H1 (cell line): ENCODE data around the gene SLC24A4. TPM values are rescaled to one million over a fixed set of nuclear protein-coding genes. Genes with fewer than 3 reads are reported as not detected.

Experiments used
- BACH1 ChIP-seq: IDR thresholded peaks from 2 replicates; pipeline ENCODE4 v1.6.1; 2012; ENCODE audit warnings: low read length, improper control_type of control experiment
- CHD2 ChIP-seq: IDR thresholded peaks from 2 replicates; pipeline ENCODE4 v1.6.1; 2012; ENCODE audit warnings: low read length, improper control_type of control experiment
- CREB1 ChIP-seq: IDR thresholded peaks from 2 replicates; pipeline ENCODE4 v1.6.1; 2012; ENCODE audit warnings: inconsistent platforms
- CTCF ChIP-seq, 3 experiments: IDR thresholded peaks; 1 replicate in 2 of 3; 2 replicates in 1 of 3; pipeline versions ENCODE4 v1.5.1 to v1.6.1; 2011; ENCODE audit warnings: low read length in 3 of 3, mild to moderate bottlenecking in 3 of 3, inconsistent platforms in 2 of 3, low read depth in 1 of 3, moderate library complexity in 1 of 3; ENCODE audit not compliant: insufficient read depth in 1 of 3; ENCODE audit errors: control extremely low read depth in 1 of 3
- FOSL1 ChIP-seq: IDR thresholded peaks from 2 replicates; pipeline ENCODE4 v1.6.1; 2011; ENCODE audit warnings: mild to moderate bottlenecking, low read depth, low read length, moderate library complexity; ENCODE audit not compliant: insufficient read depth
- JUND ChIP-seq: IDR thresholded peaks from 2 replicates; pipeline ENCODE4 v1.6.1; 2011; ENCODE audit warnings: mild to moderate bottlenecking, improper control_type of control experiment, low read length
- KDM1A ChIP-seq: fragments of 200-600, 300-600 bp; sonication (generic); IDR thresholded peaks from 2 replicates; pipeline ENCODE4 v1.7.1; 2016; ENCODE audit warnings: mild to moderate bottlenecking, low read length, borderline replicate concordance
- SRF ChIP-seq: IDR thresholded peaks from 2 replicates; pipeline ENCODE4 v1.6.1; 2011; ENCODE audit warnings: mild to moderate bottlenecking, low read depth, low read length, moderate library complexity
- polyA plus RNA-seq, 7 experiments: library from polyadenylated mRNA; depleted of rRNA in 3 of 7; stranded (reverse) in 5 of 7; unstranded in 2 of 7; fragments of >200 nt in 5 of 7; fragments of 200-250 nt in 2 of 7; gene quantifications; 1 replicate in 5 of 7; 2 replicates in 1 of 7; 4 replicates in 1 of 7; pipeline versions ENCODE4 v1.2.1 to v1.2.3, GENCODE V29; 2011 to 2013; ENCODE audit warnings: missing spikeins in 2 of 7, mixed read lengths in 2 of 7
- total RNA-seq: library from RNA; stranded (reverse); fragmentation: NEBNext Ultra II Directional; extraction: Animal tissue kit (Norgen Biotek cat#: 25700); gene quantifications from 2 replicates; pipeline ENCODE4 v1.2.1, GENCODE V29; 2021

Gene SLC24A4
- total and polyA plus RNA-seq, 2 of the 8 experiments (the other 6 are each of a cell fraction or from before 2014, with no cell fraction given): 0.27 to 0.89 TPM

DNA sequence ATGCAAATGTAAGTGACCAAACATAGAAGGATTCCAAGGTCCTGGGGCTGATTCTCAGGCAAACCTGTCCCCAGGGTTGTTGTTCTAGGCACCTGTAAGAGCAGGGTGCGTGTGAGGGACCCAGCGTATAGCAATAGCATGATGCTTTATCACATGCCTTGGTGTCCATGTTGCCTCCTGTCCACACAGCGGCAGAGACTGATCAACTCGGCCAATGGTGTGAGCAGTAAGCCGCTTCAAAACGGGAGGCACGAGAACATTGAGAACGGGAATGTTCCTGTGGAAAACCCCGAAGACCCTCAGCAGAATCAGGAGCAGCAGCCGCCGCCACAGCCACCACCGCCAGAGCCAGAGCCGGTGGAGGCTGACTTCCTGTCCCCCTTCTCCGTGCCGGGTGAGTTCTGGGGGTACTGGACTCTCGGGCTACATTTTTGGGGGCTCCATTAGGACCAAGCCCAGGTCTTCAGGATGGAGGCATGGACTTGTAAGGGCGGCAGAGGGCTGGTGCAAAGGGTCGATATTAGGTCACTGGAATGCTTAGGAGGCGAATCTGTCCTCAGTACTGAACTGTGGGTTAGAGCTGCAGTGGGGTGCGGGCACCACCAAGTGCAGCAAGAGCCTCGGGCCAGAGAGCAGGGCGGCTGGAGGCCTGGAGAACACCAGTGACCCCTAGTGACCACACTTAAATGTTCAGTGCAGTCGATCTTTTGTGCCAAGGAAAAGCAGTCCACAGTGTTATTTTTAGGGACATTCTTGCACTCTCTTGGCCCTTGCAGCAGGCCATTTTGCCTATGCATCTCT lies 133.4 kb downstream of the SLC24A4 start (continued):
- TF ChIP-seq KDM1A (no peak), JUND (no peak), SRF (no peak), CHD2 (no peak), CTCF (IDR thresholded peaks at IDR 0.05; ENCODE audit: control extremely low read depth in 1 of 3, insufficient read depth in 1 of 3, low read depth in 1 of 3, low read length in 3 of 3) (peak; percentile 76 to 90 (median 86)), CREB1 (no peak), BACH1 (no peak), FOSL1 (no peak)
